Measurements from ENCODE around the gene STEAP2.
A peak's percentile ranks its signal among the peaks of the same experiment; 100 is the strongest.

STEAP2 gene

DNA sequence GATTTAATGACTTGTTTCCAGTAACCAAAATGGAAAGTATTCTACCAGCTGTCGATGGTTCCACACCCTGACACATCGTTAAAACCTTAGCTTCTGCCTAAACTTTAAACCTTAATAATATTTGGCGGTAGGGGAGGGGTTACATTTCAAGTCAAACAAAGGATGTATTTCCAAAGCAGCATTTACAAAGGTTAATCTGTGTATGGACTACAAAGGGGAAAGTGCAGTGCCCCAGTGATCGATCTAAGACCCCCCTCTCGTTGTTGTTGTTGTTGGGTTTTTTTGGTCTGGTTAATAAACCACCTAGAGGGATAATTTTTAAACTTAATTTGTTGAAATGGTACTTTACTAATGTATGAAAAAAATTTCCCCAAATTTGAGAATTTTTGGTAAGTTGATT is 1.1 kb upstream of the STEAP2 start:
- Histone ChIP-seq H3K4me3 (no peak overlapping the region), H3K27me3 (ENCODE audit: low read depth) (no peaks in the 10 kb centered on the region), H3K36me3 (replicated peaks) (no peaks in the 10 kb centered on the region), H3K9me3 (no peaks in the 10 kb centered on the region; the same call in 1 of the 2 replicates), H3K4me1 (peaks cover 27% of the 10 kb centered on the region)
- no peak for DNase-seq (ENCODE audit: low spot score in 2 of 2)
- in situ Hi-C loops (cut with MboI; ENCODE audit: low sequenced_read_pairs): no loop called here

DNA sequence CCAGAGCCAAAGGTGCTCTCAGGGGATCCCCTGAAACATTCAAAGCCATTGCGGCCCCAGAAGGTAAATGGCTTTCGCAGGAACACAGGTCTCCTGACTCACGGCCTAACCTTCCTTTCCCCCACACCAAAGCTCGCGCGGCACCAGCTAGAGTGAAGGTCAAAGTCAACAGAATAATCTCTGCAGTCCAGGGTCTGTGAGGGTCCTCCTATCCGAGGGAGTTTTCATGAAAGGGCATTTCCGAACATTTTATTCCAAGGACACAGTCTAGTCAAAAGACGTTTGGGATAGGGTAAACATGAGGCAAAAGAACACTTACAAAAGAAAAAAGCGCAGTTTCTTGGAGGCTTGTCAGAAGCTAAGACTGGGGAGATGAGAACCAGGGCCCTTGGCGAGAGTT is 559 bp upstream of the STEAP2 start:
- no peaks in the 10 kb centered on the region for H3K36me3 ChIP-seq (replicated peaks)
- peaks cover 27% of the 10 kb centered on the region for H3K4me1 ChIP-seq
- H3K4me3 ChIP-seq: peak overlapping the region; percentile 51
- in situ Hi-C loops (cut with MboI; ENCODE audit: low sequenced_read_pairs): no loop called here
- H3K27me3 ChIP-seq (ENCODE audit: low read depth): no peaks in the 10 kb centered on the region
- H3K9me3 ChIP-seq: no peaks in the 10 kb centered on the region; the same call in 1 of the 2 replicates
- peak in 1 of 2 experiments; percentile 12 for DNase-seq (ENCODE audit: low spot score in 2 of 2)

DNA sequence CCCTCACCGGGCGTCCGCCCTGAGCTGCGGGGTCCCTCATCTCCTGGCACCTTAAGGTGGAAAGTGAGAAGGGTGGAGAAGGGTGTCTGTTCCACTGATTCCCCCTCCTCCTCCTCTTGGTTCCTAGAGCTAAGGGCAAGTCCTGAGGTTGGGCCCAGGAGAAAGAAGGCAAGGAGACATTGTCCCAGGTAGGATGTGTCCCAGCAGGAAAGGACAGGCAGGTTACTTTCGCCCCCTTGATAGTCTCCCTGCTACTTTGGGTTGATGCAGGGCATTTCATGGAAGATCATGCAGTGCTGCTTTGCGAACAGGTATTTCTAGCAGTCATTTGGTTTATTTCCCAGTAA is 582 bp downstream of the STEAP2 start:
- DNase-seq (ENCODE audit: low spot score in 2 of 2): no peak
- Histone ChIP-seq H3K9me3 (no peaks in the 10 kb centered on the region; the same call in 1 of the 2 replicates), H3K36me3 (replicated peaks) (no peaks in the 10 kb centered on the region), H3K4me3 (peak overlapping the region; percentile 51), H3K4me1 (peaks cover 27% of the 10 kb centered on the region), H3K27me3 (ENCODE audit: low read depth) (no peaks in the 10 kb centered on the region)
- in situ Hi-C loops (cut with MboI; ENCODE audit: low sequenced_read_pairs): no loop called here

DNA sequence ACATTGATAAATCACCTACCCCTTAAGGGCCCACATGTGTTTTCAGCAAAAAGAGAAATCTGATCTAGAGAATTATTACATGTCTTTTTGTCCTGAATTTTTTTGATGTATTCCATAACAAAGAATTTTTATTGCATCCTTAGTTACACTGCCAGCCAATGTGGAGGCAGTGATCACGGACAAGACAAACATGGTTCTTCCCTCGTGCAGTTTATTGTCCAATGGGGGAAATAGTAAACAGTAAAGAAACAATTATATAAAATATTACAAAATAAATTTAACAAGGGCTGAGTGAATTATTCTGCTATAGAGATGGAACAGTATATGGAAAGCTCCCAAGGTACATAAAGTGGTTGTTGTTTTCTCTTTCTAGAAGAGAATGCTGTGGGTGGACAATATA is 2.0 kb downstream of the STEAP2 start:
- H3K4me1 ChIP-seq: peaks cover 27% of the 10 kb centered on the region
- in situ Hi-C loops (cut with MboI; ENCODE audit: low sequenced_read_pairs): no loop called here

DNA sequence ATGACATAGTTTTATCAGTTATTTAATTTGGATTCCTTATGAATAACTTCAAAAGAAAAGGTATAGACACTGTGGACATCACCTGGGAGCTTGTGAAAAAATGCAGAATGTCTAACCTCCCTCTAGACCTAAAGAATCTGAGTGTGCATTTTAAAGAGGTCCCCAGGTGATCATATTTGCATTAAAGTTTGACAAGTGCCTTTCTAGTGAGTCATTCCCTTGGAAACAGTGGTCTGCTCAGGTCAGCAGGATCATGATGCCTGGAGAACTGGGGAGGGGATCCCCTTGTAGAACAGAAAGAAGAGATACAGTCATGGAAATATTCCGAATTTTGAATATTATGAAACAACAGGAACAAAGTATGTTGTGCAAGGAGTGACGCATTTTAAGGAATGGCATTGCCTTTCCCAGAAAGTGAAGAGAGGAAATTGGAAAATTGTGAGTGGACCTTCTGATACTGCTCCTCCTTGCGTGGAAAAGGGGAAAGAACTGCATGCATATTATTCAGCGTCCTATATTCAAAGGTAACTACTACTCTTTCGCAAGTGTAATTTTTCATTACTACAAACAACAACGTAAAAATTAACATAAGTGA is 4.6 kb downstream of the STEAP2 start:
- Histone ChIP-seq H3K27me3 (ENCODE audit: low read depth) (no peaks in the 10 kb centered on the region), H3K4me3 (no peak overlapping the region), H3K36me3 (replicated peaks) (no peaks in the 10 kb centered on the region), H3K4me1 (peaks cover 17% of the 10 kb centered on the region), H3K9me3 (no peaks in the 10 kb centered on the region; the same call in 1 of the 2 replicates)
- in situ Hi-C loops (cut with MboI; ENCODE audit: low sequenced_read_pairs): no loop called here
- DNase-seq (ENCODE audit: low spot score in 2 of 2): no peak

More for the DNA sequence above, 2.0 kb downstream of the STEAP2 start:
- no peak overlapping the region for H3K4me3 ChIP-seq
- no peaks in the 10 kb centered on the region for H3K36me3 ChIP-seq (replicated peaks)
- no peaks in the 10 kb centered on the region; the same call in 1 of the 2 replicates for H3K9me3 ChIP-seq
- DNase-seq (ENCODE audit: low spot score in 2 of 2): peak in 1 of 2 experiments; percentile 49
- no peaks in the 10 kb centered on the region for H3K27me3 ChIP-seq (ENCODE audit: low read depth)

DNA sequence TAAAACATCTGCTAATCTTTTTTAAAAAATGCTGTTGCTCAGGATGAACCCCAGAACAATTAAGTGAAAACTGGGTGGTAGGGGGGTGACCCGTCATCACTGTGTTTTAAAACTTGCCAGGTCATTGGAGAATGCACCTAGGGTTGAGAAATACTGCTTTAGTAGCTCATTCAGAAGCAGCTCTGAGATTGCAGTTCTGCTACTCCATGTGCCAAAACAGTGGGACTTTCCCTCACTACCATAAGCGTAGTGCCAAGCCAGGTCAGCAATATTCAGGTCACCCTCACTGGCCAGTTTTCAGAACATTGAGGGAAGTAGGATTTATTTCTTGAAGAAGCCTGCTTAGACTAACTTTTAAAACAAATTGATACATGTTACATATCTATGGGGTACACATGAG is 5.2 kb downstream of the STEAP2 start:
- in situ Hi-C loops (cut with MboI; ENCODE audit: low sequenced_read_pairs): no loop called here
- no peaks in the 10 kb centered on the region for H3K36me3 ChIP-seq (replicated peaks)
- H3K27me3 ChIP-seq (ENCODE audit: low read depth): no peaks in the 10 kb centered on the region
- peaks cover 14% of the 10 kb centered on the region for H3K4me1 ChIP-seq
- H3K9me3 ChIP-seq: no peaks in the 10 kb centered on the region; the same call in 1 of the 2 replicates
- no peak overlapping the region for H3K4me3 ChIP-seq
- DNase-seq (ENCODE audit: low spot score in 2 of 2): no peak

DNA sequence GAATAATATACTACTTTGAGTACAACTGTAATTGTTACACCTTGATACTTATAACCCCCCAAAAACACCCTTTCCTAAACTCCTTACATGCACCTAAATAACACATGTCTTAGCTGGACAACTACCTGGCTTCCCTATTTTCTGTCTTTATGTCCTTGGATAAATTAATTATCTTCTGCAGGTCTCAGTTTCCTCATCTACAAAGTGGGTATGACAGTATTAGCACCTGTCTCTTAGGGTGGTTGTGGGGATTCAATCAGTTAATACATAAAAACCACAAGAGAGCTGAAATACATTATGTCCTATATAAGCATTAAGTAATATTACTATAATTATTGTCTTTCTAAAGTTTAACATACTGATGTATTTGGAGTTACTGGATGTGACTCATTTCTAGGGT is 10.8 kb downstream of the STEAP2 start:
- no peaks in the 10 kb centered on the region for H3K27me3 ChIP-seq (ENCODE audit: low read depth)
- H3K9me3 ChIP-seq: no peaks in the 10 kb centered on the region
- H3K4me1 ChIP-seq: peaks cover 11% of the 10 kb centered on the region
- H3K36me3 ChIP-seq (replicated peaks): no peaks in the 10 kb centered on the region
- DNase-seq (ENCODE audit: low spot score in 2 of 2): no peak
- in situ Hi-C loops (cut with MboI; ENCODE audit: low sequenced_read_pairs): no loop called here
- no peak overlapping the region for H3K4me3 ChIP-seq

DNA sequence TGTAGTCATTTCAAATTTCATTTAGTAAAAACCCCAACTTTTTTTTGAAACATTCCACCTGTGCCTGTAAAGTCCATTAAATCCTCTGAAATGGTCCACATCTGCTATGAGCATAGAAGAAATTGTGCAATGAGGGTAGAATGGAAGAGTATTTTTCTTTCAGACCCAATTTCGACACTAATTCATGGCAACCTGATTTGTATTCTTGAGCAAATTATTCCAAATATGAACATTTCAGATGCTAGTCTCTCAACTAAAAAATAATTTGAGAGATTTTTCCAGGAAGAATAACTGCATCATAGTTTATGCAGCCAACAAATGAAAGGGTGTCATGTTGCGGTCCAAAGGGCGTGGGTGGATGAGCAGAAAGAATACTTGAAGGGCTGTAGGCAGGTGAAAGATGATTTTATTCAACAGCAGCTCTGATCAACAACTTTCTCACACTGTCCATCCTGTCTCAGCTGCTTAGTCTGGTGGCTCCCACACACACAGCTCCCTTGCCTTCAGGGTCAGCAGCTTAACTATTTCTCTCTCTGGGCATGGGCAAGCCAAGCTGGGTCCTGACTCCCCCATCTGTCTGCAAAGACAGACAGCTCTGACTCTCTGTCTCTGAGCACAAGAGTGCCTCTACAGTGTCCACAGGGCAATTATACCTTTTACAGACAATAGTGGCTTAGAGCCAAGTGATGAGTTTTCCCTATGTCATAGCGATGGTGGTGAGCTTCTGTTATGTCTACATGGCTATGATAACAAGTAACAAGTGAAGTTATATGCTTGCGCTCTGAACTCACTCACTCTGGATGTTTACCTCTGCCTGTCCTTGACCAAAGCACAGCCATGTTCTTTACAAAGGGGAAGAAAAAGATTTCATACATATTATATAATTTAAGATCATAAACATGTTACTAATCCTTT is 11.5 kb downstream of the STEAP2 start:
- H3K9me3 ChIP-seq: no peaks in the 10 kb centered on the region
- no peak for DNase-seq (ENCODE audit: low spot score in 2 of 2)
- no peaks in the 10 kb centered on the region for H3K36me3 ChIP-seq (replicated peaks)
- no peak overlapping the region for H3K4me3 ChIP-seq
- no peaks in the 10 kb centered on the region for H3K27me3 ChIP-seq (ENCODE audit: low read depth)
- H3K4me1 ChIP-seq: peaks cover 11% of the 10 kb centered on the region
- in situ Hi-C loops (cut with MboI; ENCODE audit: low sequenced_read_pairs): no loop called here

DNA sequence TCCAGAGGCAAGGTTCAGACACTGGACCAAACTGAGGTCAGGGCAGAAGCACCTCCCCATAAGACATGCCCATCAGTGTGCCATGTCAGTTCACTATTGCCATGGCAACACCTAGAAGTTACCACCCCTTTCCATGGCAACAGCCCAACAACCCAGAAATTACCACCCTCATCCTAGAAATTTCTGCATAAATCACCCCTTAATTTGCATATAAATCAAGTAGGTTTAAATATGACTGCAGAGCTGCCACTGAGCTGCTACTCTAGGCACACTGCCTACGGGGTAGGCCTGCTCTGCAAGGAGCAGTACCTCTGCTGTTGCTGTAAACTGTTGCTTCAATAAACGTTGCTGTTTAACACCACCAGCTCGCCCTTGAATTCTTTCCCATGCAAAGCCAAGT is 12.7 kb downstream of the STEAP2 start:
- peak; percentile 40 to 64 for DNase-seq (ENCODE audit: low spot score in 2 of 2)
- in situ Hi-C loops (cut with MboI; ENCODE audit: low sequenced_read_pairs): no loop called here
- H3K4me3 ChIP-seq: no peak overlapping the region
- H3K4me1 ChIP-seq: peaks cover 11% of the 10 kb centered on the region
- no peaks in the 10 kb centered on the region for H3K36me3 ChIP-seq (replicated peaks)
- no peaks in the 10 kb centered on the region for H3K27me3 ChIP-seq (ENCODE audit: low read depth)
- no peaks in the 10 kb centered on the region for H3K9me3 ChIP-seq

DNA sequence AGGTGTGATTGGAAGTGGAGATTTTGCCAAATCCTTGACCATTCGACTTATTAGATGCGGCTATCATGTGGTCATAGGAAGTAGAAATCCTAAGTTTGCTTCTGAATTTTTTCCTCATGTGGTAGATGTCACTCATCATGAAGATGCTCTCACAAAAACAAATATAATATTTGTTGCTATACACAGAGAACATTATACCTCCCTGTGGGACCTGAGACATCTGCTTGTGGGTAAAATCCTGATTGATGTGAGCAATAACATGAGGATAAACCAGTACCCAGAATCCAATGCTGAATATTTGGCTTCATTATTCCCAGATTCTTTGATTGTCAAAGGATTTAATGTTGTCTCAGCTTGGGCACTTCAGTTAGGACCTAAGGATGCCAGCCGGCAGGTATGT is 13.6 kb downstream of the STEAP2 start:
- no peak for DNase-seq (ENCODE audit: low spot score in 2 of 2)
- Histone ChIP-seq H3K27me3 (ENCODE audit: low read depth) (no peaks in the 10 kb centered on the region), H3K4me3 (no peak overlapping the region), H3K9me3 (no peaks in the 10 kb centered on the region), H3K36me3 (replicated peaks) (no peaks in the 10 kb centered on the region), H3K4me1 (peaks cover 11% of the 10 kb centered on the region)
- in situ Hi-C loops (cut with MboI; ENCODE audit: low sequenced_read_pairs): no loop called here

DNA sequence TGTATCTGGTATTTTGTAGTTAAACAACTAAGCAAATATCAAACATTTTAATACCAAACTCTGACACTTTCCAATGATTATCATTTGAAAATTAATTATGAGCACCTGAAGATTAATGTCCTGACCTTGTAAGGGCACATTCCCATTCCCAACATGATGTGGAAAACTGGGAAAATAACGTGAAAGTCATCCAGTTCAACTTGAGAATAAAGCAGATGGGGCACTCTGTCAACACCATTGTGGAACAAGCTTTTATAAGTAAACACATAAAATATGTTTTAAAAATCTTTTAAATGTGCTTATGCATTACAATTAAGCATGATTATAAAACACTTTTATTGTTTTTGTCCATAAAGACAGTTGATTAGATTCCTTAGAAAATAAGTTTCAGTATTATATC is 14.1 kb downstream of the STEAP2 start:
- in situ Hi-C loops (cut with MboI; ENCODE audit: low sequenced_read_pairs): no loop called here
- no peaks in the 10 kb centered on the region for H3K27me3 ChIP-seq (ENCODE audit: low read depth)
- H3K4me1 ChIP-seq: peaks cover 11% of the 10 kb centered on the region
- H3K9me3 ChIP-seq: no peaks in the 10 kb centered on the region
- no peaks in the 10 kb centered on the region for H3K36me3 ChIP-seq (replicated peaks)
- DNase-seq (ENCODE audit: low spot score in 2 of 2): no peak
- H3K4me3 ChIP-seq: no peak overlapping the region

DNA sequence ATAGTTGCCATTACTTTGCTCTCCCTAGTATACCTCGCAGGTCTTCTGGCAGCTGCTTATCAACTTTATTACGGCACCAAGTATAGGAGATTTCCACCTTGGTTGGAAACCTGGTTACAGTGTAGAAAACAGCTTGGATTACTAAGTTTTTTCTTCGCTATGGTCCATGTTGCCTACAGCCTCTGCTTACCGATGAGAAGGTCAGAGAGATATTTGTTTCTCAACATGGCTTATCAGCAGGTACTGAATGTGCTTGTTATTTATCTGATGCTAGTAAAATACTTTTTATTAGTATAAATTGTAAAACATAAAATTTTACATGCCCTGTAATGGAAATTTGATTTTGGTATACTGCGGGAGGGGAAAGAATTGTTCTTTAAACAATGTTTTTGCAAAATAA is 15.7 kb downstream of the STEAP2 start:
- no peak overlapping the region for H3K4me3 ChIP-seq
- in situ Hi-C loops (cut with MboI; ENCODE audit: low sequenced_read_pairs): no loop called here
- peaks cover 11% of the 10 kb centered on the region for H3K4me1 ChIP-seq
- no peaks in the 10 kb centered on the region for H3K36me3 ChIP-seq (replicated peaks)
- H3K9me3 ChIP-seq: no peaks in the 10 kb centered on the region
- DNase-seq (ENCODE audit: low spot score in 2 of 2): no peak
- H3K27me3 ChIP-seq (ENCODE audit: low read depth): no peaks in the 10 kb centered on the region

DNA sequence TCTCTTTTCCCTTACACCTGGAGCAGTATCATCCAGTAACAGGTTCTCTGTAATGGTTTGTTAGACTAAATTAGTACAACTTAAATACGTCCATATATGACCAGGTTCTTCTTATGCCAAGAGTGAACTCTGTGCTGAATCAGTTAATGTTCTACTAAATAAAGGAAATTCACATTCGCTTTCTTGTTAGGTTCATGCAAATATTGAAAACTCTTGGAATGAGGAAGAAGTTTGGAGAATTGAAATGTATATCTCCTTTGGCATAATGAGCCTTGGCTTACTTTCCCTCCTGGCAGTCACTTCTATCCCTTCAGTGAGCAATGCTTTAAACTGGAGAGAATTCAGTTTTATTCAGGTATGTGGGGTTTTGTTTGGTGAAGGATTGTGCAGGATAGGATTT is 18.1 kb downstream of the STEAP2 start:
- peaks cover 5% of the 10 kb centered on the region for H3K4me1 ChIP-seq
- no peaks in the 10 kb centered on the region for H3K27me3 ChIP-seq (ENCODE audit: low read depth)
- in situ Hi-C loops (cut with MboI; ENCODE audit: low sequenced_read_pairs): no loop called here
- no peak overlapping the region for H3K4me3 ChIP-seq
- H3K9me3 ChIP-seq: no peaks in the 10 kb centered on the region
- H3K36me3 ChIP-seq (replicated peaks): no peaks in the 10 kb centered on the region
- no peak for DNase-seq (ENCODE audit: low spot score in 2 of 2)

DNA sequence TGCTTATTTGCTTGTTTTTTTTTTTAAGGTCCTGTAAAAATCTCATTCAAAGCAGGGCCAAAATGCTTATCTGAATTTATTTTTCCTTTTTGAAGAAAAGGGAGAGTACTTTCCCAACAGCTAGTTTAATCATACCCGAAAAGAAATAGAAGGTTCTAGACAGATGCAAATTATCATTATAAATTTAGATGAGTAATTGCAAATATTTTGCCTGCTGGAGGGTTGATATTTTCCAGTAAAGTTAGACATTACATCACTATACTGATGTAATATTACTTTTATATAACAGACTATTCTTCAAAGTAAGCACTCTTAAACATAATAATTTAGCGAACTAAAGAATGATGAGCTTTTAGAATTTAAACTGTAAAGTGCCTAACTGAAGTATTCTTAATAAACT is 19.3 kb downstream of the STEAP2 start:
- in situ Hi-C loops (cut with MboI; ENCODE audit: low sequenced_read_pairs): no loop called here
- DNase-seq (ENCODE audit: low spot score in 2 of 2): no peak
- H3K9me3 ChIP-seq: no peaks in the 10 kb centered on the region
- H3K4me3 ChIP-seq: no peak overlapping the region
- H3K36me3 ChIP-seq (replicated peaks): no peaks in the 10 kb centered on the region
- no peaks in the 10 kb centered on the region for H3K27me3 ChIP-seq (ENCODE audit: low read depth)
- H3K4me1 ChIP-seq: no peaks in the 10 kb centered on the region

Data from HAP-1 (cell line).